GM12801 (cell line): ENCODE data around the gene KCNG2.

Experiments used
- TF ChIP-seq, protein P1 (sequence below): IDR thresholded peaks from one replicate; pipeline ENCODE4 v1.5.1; 2011; ENCODE audit warnings: control low read depth; ENCODE audit not compliant: insufficient read length; ENCODE audit errors: extremely low read depth

The KCNG2 gene

DNA sequence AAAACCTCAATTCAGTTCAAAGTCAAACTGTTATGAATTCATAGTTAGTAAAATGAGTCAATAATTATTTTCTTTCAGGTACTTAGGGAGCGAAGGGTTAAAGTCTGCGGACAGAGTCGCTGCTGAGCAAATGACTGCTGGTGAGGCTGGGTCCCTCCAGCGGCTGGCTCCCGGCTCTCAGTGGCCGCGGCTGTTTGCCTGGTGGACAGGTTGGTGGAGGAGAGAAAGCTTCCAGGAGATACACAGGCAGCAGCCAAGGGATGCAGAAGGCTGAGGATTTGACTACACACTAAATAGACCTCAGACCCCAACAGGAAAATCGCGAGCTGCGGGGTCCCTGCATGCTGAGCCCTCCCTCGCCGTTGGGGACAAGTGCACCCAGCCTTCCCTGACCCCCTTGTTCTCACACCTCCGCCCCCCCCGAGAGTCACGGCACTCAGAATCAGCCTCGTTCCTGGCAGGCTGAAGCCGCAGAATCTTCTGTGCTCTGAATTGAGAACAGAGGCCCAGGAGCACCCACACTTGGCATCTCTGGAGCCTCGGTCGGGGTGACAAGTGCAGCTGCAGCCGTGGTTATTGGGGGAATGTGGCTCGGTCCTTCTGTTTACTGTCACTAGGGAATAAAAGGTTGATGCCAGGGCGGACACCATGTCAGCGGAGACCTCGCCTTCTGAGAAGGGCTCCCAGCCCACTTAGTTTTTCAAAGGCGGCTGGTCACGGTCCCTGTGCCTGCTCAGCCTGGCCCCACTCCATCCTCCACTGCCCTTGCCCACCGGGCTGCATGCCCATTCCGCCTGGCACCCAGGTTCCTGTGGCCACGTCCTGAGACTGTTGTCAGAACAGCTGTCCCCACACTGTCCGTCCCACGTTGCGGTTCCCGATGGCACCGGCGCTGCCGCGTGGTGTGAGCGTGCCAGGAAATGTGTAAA lies 79.7 kb downstream of the KCNG2 start:
- TF ChIP-seq, protein P1, sequence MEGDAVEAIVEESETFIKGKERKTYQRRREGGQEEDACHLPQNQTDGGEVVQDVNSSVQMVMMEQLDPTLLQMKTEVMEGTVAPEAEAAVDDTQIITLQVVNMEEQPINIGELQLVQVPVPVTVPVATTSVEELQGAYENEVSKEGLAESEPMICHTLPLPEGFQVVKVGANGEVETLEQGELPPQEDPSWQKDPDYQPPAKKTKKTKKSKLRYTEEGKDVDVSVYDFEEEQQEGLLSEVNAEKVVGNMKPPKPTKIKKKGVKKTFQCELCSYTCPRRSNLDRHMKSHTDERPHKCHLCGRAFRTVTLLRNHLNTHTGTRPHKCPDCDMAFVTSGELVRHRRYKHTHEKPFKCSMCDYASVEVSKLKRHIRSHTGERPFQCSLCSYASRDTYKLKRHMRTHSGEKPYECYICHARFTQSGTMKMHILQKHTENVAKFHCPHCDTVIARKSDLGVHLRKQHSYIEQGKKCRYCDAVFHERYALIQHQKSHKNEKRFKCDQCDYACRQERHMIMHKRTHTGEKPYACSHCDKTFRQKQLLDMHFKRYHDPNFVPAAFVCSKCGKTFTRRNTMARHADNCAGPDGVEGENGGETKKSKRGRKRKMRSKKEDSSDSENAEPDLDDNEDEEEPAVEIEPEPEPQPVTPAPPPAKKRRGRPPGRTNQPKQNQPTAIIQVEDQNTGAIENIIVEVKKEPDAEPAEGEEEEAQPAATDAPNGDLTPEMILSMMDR: no peak

DNA sequence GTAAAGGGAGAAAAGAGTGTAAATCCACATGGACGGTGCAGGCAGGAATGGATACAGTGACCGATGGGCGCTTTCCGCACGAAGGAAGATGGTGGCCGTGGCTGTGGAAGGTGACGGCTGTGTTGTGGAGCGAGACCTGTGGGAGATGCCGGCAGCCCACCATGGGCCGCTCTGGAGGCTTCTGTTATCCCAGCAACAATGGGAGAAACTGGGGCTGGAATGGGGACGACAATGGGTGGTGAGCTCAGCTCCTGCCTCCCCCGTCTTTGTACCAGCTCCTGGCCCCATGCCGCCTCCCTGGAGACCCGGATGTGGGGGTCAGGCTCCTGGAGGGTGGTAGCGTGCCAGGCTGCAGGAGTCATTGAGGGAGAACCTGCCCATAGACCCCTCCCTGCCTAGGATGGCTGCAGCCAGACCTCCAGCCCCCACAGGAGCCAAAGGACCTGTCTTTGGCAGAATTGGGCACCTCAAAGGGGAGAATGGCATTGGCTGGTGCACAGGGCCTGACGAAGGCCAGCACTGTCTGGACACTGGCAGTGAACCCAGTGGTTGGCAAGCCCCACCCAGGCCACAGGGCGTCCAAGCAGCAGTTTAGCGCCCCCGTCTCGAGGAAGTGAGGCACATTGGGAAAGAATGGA lies 81.1 kb downstream of the KCNG2 start:
- TF ChIP-seq, protein P1: no peak

DNA sequence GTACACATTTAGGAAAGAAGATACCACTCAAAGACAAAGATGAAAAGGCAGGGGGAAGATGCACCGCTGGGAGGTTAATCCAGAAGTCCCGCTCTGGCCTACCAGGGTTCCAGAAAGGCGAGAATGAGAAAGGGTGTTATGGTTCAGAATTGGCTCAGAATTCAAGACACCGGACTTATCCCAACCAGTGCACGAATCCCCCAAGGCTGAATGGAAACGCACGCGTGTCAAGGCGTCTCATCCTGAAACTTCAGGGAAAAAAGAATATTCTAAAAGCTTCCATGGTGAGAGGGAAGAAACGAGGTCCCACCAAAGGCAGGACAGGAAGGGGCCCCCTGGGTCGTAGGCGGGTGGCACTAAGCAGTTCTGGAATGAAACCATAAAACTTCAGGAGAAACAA lies 81.8 kb downstream of the KCNG2 start:
- TF ChIP-seq, protein P1: no peak

DNA sequence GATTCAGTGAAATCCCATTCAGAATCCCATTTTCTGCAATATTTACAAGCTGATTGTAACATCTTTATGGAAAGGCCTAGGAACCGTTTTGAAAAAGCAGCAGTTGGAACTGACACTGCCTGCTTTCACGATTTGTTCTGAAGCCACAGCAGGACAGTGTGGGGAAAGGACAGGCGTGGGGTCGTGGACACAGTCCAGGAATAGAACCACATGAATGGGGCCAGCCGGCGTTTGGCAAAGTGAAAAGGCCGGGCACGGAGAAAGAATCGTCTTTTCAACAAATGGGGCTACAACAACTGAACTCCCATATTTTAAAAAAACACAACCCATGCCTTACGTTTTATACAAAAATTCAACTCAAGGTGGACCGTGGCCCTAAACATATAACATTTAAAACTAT lies 84.0 kb downstream of the KCNG2 start:
- TF ChIP-seq, protein P1: no peak

DNA sequence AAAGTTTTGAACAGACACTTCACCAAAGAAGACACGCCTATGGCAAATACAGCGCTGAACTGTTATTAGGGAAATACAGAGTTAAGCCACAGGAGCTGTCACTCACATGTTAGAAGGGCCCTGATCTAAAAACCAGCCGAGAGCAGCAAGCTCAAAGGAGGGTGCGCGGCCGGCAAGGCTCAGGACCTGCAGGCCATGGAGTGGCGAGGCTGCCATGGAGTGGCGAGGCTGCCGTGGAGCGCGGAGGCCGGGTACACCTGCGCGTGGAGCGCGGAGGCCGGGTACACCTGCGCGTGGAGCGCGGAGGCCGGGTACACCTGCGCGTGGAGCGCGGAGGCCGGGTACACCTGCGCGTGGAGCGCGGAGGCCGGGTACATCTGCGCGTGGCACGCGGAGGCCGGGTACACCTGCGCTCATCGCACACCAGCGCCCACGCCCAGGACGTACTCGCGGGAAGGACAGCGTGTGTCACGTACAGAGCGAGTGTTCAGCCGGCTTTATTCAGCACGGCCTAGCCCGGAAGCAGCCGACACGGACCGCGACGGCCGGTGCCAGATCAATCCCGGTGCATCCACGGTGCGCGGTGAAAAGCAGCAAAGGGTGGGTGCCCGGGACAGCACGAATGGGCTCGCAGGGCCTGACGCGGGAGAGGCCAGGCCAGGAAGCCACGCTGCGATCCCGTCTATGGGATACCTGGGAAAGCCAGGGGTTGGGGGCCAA lies 84.9 kb downstream of the KCNG2 start:
- TF ChIP-seq, protein P1: no peak

DNA sequence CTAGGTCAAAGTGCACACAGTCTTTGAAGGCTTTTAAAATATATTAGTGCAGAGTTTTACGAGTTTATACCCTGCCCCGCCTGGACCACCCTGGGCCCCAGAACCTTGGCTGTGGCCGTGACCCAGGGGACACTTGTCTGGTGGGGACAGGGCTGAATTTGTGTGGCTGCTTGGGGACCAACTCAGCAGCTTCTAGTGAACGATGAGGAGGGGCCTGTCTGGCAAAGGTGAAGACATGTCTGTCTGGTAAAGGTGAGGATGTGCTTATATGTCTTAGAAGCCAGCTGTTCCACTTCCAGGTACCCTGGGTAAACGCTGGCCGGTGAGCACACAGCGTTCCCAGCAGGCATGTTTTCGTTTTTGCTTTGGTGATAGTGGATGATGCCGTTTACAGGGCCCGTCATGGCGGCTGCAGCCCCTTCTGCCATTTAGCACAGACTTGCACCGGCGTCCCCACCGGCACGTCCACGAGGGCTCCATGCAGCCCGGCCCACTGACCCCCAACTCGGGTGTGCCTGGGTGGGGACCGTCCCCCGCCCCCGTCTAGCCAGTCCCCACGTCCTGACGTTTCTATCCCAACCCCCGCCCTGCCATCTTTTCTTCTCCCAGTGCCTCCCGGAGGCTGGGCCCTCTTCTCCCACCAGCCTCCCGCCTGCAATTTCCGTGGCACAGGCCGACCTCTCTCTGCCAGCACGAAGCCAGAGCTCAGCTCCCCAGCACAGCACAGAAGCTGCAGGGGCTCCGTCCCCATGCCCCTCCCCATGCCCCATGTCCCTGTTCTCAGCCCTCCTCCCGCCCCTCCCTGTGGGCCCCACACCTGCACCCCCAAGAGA lies 85.9 kb downstream of the KCNG2 start:
- TF ChIP-seq, protein P1: no peak
